AG04449 (cell line): Measurements from ENCODE around the gene ADH7.
"Not testable (repeated sequence)": the region's sequence is repeated elsewhere in the genome, so short reads cannot be mapped to it uniquely, and the experiment has no call there.

Experiments
- CTCF ChIA-PET: fragments of 350-600 bp; formaldehyde crosslinking; extraction: SDS; loops from one replicate; lab custom pipeline; 2021; ENCODE audit warnings: antibody characterized with exemption; lab: Yijun Ruan, JAX
- POLR2A ChIA-PET: fragments of 400-600, 350-600 bp; formaldehyde crosslinking; extraction: SDS; loops from one replicate; lab custom pipeline; 2020; ENCODE audit warnings: antibody characterized with exemption, inconsistent platforms; lab: Yijun Ruan, JAX
- DNase-seq: peaks from one replicate; pipeline ENCODE4 v3.0.0-alpha.2; 2010; ENCODE audit warnings: low read depth, low spot score
- H3K4me3 ChIP-seq: 2 replicates; pipeline ENCODE4 v1.5.1; 2011; ENCODE audit warnings: low read depth, mild to moderate bottlenecking, control low read depth, low read length
- TF ChIP-seq, protein P1 (sequence below): IDR thresholded peaks from one replicate; pipeline ENCODE4 v1.5.1; 2011; ENCODE audit warnings: mild to moderate bottlenecking, moderate library complexity, low read length, control low read depth, inconsistent platforms; ENCODE audit not compliant: insufficient read depth; ENCODE audit errors: missing control alignments

ADH7 gene

DNA sequence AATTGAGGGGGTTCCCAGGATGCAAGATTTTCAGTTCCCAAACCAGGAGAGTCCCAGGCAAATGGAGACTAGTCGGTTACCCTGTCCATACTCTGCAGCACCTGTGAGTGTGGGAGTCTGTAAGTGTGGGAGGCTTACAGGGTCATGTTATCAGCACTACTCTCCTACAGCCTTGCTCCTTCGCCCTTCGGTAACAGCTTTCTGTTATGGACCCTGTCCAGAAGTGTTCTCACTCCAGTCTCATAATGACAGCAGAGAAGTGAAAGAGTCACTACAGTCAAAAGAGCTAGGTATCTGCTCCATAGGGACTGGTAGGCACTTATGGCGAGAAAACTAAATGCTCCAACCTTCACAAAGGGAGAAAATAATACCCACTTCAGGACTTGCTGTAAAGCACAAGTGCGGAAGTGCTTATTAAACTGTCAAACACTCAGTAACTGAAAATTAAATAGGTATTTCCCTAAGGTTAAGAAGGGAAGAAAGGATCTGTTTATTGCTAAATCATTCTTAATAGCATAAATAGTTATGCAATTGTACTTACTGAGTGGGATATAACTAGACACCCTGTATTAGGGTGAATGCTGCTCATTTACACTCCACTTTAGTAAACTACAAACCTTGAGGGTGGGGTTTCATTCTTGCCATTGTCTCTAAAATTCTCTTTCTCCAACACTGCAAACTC is 2.7 kb upstream of the ADH7 start:
- ChIA-PET CTCF (no interaction called here), POLR2A (no interaction called here)
- DNase-seq = no peak
- no peak overlapping the region for H3K4me3 ChIP-seq
- TF ChIP-seq, protein P1, sequence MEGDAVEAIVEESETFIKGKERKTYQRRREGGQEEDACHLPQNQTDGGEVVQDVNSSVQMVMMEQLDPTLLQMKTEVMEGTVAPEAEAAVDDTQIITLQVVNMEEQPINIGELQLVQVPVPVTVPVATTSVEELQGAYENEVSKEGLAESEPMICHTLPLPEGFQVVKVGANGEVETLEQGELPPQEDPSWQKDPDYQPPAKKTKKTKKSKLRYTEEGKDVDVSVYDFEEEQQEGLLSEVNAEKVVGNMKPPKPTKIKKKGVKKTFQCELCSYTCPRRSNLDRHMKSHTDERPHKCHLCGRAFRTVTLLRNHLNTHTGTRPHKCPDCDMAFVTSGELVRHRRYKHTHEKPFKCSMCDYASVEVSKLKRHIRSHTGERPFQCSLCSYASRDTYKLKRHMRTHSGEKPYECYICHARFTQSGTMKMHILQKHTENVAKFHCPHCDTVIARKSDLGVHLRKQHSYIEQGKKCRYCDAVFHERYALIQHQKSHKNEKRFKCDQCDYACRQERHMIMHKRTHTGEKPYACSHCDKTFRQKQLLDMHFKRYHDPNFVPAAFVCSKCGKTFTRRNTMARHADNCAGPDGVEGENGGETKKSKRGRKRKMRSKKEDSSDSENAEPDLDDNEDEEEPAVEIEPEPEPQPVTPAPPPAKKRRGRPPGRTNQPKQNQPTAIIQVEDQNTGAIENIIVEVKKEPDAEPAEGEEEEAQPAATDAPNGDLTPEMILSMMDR = no peak

DNA sequence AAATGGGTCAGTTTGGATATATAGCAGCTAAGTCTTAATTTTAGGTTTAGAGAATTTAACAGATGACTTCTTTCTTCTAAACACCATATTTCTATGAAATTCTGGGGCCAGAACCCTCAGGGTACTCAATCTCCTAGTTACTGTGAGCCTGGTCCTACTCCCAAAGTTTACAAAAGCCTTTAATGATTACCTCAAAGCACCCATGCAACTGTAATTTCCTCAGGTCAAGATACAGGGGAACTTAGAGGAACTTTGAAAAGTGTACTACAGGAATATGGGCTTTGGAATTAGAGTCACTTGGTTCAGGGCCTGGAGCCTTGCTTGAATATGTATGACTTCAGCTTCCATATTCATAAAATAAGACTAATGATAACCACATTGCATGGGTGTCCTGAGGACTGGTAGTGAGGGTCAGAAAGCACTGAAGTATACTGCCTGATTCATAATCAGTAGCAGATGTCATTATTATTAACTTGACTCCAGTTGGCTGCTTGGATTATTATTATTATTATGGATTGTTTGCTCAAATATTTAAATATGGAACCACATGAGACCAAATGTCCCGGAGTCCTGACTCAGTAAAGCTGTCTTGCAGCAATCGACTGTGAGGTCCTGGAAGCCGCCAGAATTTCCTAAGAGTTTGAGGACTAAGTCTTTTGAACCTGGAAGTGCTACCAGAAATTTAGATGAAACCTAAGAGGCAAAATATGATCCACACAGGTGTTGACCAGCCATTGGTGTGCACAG is 2.0 kb upstream of the ADH7 start:
- TF ChIP-seq, protein P1 = no peak
- CTCF ChIA-PET = no interaction called here
- DNase-seq = no peak
- H3K4me3 ChIP-seq = no peak overlapping the region
- POLR2A ChIA-PET = no interaction called here

DNA sequence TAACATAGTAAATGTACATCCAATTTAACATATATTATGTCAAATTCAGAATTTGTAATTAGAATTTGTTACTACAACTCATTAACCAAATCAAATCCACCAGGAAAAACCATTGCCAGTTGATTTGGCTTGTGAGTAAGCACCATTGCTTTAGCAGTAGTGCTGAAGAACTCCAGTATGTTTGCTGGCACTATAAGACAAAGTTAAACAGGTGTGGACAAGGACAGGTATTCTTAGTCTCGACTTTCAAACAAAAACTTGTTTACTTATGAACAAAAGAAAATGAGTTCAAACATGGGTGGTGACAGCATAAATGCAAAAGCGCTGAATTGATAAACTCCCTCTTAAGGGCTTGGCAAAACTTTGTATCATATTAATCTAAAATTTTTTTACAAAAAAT is 1.3 kb upstream of the ADH7 start:
- H3K4me3 ChIP-seq = no peak overlapping the region
- CTCF ChIA-PET = no interaction called here

DNA sequence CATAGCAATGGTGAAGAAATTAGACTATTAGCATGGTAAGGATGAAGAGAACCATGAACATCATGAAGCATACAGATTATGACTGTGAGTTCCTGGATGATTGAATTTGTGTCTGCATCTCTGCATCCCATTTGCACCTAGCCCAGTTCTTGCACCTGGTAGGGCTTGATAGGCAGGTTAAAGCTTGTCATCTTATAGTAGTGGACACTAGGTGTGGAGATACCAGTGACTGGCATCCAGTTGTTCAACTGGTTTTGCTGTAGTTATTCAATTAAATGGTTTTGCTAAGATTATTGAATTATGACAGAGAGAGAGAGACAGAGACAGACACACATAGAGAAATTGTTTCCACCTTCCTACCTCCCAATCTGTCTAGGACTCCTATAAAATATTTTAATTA is 5.0 kb downstream of the ADH7 start:
- DNase-seq = no peak
- H3K4me3 ChIP-seq = no peak overlapping the region
- CTCF ChIA-PET = interaction anchor here (1.0 kb wide), 1 partner anchor 31 kb away, joined by 4 read pairs; no protein-coding TSS in a partner anchor
- TF ChIP-seq, protein P1 = no peak
- POLR2A ChIA-PET = no interaction called here

More for the DNA sequence above, 1.3 kb upstream of the ADH7 start:
- no peak for DNase-seq
- TF ChIP-seq, protein P1 = no peak
- POLR2A ChIA-PET = no interaction called here

DNA sequence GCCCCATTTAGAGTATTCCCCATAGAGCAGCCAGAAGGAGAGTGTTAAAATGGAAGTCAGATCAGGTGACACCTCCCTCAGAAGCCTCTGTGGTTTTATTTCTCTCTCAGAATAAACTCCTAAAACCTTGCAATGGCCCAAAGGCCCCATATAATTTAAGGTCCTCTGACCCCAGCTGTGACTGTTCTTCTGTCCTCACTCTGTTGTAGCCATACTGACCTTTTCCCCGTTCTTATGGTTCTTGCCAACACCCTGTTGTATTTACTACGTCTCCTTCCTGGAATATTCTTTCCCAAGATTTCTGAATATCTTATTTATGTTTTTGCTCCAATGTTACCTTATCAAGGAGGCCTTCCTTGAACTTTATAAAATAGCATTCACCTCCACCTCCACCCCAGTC is 18.0 kb downstream of the ADH7 start:
- ChIA-PET POLR2A (no interaction called here), CTCF (interaction anchor here (1.3 kb wide), 1 partner anchor 11 kb away, joined by 3 read pairs; no protein-coding TSS in a partner anchor)
- H3K4me3 ChIP-seq = no peak overlapping the region
- DNase-seq = no peak
- TF ChIP-seq, protein P1 = no peak

DNA sequence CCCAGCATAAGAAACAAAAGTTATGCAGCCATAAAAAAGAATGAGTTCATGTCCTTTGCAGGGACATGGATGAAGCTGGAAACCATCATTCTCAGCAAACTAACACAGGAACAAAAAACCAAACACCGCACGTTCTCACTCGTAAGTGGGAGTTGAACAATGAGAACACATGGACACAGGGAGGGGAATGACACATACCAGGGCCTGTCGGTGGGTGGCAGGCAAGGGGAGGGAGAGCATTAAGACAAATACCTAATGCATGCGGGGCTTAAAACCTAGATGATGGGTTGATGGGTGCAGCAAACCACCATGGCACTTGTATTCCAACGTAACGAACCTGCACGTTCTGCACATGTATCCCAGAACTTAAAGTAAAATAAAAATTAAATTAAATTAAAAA is 19.4 kb downstream of the ADH7 start:
- CTCF ChIA-PET = interaction anchor here (1.0 to 2.1 kb wide), 3 partner anchors 10 to 214 kb away, joined by 3 to 8 read pairs (median 4); no protein-coding TSS in a partner anchor
- POLR2A ChIA-PET, H3K4me3 ChIP-seq, DNase-seq: not testable (repeated sequence)

DNA sequence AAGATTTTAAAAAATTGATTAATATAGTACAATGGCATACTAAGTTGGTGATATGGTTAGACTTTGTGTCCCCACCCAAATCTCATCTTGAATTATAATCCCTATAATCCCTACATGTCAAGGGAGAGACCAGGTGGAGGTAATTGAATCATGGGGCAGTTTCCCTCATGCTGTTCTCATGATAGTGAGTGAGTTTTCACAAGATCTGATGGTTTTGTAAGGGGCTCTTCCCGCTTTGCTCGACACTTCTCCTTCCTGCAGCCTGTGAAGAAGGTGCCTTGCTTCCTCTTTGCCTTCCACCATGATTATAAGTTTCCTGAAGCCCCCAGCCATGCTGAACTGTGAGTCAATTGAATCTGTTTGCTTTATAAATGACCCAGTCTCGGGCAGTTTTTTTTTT is 20.2 kb downstream of the ADH7 start:
- H3K4me3 ChIP-seq, DNase-seq, POLR2A ChIA-PET: not testable (repeated sequence)
- CTCF ChIA-PET = interaction anchor here (0.7 to 2.1 kb wide), 3 partner anchors 10 to 293 kb away, joined by 3 to 9 read pairs (median 8); no protein-coding TSS in a partner anchor
